CD4-positive, alpha-beta T cell treated with Interleukin-15 for 1 hour (primary cell): ENCODE measurements around the gene CROCC.
A peak's percentile ranks its signal among the peaks of the same experiment; 100 is the strongest.
"Not testable (repeated sequence)": the region's sequence is repeated elsewhere in the genome, so short reads cannot be mapped to it uniquely, and the experiment has no call there.

Experiments
- DNase-seq: peaks from one replicate; pipeline ENCODE4 v3.0.0-alpha.2; 2020

CROCC gene

DNA sequence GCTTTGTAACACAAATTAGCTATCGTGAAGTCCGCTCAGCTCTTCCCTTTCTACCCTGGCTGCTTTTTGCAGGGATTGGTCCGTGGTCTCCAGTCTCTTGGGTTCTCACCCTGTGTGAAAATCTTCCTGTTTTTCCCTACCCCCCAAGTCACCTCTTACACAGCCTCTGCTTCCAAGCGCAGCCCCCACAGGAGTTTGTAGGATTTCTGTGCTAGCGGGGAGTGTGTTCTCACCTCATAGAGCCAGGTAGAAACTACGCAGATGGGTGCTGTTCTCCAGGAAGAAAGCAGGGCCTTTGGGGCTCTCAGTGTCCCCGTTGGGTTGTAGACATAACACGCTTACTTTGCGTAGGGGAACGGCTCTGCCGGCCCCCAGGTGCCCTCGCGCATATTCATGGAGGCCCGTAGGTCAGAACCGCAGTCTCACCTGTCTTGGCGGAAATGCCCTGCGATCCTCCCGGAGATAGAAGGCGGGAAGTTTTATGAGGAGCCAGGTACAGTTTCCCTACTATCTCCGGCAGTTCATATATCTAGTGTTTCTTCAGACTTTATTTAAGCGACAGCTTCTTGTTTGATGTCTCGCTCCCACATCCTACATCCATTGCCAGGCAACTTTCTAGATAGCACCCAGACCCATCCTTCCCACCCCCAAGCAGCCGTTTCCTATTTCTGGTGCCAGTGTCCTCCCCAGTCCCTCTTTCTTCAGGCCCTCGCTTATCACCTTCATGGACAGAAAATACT lies 25.2 kb upstream of the CROCC start:
- DNase-seq, result peak; percentile 86

DNA sequence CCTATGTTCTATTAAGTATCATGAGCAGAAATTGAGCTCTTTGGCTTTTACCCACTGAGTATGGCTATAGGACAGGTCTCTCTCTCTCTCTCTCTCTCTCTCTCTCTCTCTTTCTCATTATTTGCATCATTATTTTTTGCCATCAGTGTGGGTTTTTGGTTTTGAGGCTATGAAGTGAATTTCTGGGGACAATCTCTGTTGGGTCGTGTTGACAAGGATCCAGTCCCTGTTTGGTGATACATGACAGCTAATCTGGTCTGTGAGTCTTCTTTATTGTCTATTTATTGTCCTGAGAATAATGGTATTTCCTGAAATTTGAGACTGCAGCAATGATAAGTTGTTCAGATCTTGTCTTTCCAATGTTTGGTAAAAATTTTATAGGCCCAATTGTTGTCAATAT lies 24.1 kb upstream of the CROCC start:
- DNase-seq, result not testable (repeated sequence)

DNA sequence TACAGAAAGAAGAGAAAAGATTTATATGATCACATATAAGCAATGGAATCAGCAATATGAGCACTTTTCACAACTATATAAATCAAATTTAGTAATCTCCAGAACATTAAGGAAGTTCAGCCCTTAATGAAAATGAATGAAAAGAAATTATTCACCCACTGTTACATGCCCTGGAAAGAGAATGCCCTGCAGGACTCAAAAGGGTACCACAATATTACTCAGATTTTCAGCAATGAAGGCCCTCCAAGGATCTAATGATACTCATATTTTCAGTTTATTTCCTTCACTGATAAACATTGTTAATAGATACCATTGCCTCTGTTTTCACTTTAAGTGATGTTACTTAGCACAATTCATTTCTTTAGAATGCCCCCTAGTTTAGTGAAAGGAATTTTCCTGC lies 23.4 kb upstream of the CROCC start:
- DNase-seq, result not testable (repeated sequence)

DNA sequence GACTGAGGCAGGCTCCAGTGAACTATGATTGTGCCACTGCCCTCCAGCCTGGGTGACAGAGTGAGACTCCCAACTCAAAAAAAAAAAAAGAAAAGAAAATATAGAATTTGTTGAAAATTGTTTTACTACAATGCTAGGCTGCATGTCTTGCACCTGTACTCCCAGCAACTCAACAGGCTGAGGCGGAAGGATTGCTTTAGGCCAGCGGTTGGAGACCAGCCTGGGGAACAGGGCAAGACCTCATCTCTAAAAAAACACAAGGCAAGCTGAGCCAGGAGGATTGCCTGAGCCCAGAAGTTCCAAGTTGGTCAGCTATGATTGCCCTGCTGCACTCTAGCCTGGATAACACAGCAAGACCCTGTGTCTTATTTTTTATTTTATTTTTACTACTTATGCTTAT lies 22.7 kb upstream of the CROCC start:
- DNase-seq, result not testable (repeated sequence)

DNA sequence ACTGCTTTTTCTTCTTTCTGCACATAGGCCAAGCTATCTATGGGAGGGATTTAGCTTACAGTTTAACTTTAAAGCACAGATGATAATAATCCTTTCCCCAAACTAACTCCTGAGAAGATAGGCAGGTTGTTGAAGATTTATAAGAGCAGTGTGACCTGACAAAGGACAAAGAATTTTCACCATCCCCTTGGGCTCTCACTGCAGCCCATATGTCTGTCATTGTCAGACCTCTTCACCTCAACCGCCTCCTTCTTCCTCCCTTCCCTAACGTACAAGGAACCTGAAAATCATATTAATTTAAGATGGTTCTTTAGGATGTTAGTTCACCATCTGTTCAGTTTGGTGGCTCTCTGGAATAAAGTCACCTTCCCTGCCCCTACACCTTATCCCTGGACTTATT lies 21.0 kb upstream of the CROCC start:
- DNase-seq, result no peak

DNA sequence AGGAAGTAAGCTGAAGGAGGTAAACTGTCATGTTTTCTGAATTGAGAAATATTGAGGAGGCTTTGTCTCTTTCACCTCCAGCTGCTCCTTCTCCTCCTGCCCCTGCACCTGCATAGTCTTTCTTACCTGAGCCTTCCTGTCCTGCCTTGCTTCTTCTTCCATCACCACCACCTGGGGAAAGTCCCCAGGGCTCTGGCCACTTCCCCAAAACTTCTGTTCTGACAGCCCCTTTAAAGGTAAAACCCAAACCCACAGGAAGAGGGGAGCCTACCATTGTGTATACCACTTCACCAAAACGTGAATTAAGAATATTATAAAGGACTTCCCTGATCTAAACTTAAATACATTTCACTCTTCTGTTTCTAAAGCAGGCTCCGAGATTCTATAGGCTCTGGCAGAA lies 20.4 kb upstream of the CROCC start:
- not testable (repeated sequence) for DNase-seq

DNA sequence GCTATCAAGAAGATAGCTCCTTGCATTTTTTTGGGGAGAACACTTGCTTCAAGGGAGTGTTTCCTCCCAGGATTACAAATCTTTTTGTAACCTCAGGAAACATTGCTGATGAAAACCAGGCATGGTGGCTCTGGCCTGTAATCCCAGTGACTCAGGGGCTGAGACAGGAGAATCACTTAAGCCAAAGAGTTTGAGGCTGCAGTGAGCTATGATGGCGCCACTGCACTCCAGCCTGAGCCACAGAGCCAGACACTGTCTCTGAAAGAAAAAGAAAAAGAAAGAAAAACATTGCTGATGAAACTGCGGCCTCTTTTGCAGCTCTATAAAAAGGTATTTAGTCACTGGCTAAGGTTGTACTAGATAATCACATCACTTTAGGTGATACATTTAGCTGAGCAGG lies 18.7 kb upstream of the CROCC start:
- no peak for DNase-seq

DNA sequence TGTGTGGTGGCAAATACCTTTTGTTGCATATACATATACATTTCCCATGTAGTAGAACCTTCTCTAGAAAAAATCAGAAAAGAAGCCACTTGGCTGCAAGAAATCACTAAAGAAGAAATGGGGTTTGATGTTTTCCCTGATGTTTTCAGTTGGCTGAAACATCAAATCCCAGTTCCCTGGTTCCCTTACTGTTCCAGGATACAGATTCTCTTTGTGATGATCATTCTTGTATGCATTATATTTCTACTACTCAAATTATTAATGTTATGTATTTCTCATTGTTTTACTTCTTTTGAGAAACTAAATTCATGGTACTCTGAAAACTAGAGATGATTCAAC lies 18.3 kb upstream of the CROCC start:
- no peak for DNase-seq

DNA sequence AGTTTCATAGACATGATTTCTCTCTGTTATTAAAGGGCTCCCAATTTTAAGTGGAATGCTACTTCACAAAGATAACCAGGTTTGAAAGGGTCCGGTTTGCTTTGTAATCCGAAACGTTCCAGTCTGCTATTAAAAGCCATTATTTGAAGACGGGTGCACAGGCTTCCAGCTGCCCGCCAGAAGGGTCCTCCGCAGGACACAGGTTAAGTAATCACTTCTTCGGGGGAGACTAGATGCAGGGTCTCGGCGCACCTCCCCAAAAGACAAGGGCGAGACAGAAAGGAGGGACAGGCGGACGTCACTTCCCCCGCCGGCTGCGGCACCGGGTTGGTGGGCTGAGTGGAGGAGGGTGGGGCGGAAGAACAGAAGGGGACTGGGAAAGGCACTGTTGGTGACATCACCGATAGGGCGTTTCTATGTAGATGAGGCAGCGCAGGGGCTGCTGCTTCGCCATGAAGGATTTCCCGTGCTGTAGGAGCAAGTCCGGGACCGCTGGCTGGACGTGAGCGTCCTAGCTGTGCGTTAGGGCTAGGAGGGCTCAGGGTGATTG lies 17.1 kb upstream of the CROCC start:
- peak; percentile 100 for DNase-seq

DNA sequence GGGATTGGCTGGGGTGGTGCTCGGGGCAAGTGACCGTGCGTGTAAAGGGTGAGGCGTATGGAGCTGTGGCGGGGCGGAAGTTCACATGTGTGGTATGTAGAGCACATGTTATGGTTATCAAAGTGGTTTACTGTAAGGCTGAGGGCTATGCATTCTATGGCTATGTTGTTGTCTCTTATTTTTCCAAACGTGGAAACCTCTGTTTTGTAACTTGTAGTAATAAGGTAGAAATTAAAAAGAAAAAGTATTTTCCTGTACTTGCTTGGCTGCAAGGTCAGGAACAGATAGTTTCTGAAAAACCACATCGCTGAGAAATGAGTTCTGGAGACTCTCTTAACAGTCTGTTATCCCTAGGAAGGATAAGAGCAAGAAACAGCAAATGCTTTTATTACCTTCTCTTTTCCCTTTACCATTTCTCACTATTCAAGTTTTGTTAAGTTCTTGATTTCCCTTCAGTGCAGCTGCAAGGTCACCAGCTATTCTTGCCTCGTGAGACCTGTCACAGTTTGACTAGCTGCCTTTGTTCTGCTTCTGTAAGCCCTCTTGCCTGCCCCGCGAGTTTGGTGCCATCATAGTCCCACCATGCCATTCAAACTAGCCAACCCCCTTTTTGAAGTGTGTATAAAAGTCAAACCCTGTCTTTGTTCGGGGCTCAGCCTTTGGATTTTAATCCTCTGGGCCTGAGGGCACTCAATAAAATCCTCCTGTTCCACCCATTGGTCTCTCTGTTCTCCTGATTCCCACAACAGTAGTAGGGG lies 16.4 kb upstream of the CROCC start:
- peak; percentile 58 for DNase-seq

DNA sequence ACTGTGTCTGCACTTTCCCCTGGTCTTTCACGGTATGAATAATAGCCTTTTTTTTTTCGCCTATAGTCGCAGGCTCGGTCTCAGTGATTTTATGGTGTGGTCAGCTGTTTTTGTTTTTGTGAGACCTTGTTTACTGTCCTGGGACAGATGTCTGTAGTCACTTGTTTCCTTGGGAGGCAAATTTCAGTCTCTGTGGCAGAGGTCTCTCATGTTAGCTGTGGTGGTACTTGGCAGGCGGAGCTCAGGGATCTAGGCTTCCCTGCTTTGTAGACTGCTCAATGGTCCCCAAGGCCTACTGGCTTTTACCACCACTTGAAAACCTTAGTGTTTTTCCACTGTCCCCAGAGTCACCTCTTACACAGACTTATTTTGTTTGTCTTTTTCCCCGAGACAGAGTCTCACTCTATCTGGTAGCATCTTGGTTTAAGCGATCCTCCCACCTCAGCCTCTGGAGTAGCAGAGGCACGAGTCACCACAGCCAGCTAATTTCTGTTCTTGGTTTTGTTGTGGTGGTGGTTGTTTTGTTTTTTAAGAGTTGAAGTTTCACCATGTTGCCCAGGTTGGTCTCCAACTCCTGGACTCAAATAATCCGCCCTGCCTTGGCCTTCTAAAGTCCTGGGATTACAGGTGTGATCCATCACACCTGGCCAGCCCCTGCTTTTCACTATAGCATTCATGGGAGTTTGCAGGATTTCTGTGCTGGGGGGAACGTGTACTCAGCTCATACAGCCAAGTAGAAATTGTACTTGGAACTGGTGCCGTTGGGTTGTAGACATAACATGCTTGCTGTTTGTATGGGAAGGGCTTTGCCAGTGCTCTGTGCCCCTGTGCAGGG lies 15.6 kb upstream of the CROCC start:
- DNase-seq, result no peak

DNA sequence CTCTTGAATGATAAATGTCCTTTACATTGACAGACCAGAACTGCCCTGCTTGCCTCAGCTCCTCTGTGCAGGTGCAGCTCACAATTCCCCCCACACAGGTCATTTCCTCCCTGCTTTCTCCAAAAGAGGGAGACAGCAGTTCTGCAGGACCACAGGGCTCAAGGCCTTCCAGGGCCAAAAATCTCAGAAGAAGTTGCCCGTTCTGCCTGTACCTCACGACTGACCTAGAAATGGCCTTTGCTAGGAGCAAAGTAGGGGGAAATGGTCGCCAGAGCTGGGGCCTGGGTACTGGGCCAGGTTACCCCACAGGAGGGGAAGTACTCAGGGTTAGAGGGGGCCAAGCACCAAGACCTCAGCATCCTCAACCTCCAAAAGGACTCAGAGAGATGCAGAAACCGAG lies 14.9 kb upstream of the CROCC start:
- no peak for DNase-seq

DNA sequence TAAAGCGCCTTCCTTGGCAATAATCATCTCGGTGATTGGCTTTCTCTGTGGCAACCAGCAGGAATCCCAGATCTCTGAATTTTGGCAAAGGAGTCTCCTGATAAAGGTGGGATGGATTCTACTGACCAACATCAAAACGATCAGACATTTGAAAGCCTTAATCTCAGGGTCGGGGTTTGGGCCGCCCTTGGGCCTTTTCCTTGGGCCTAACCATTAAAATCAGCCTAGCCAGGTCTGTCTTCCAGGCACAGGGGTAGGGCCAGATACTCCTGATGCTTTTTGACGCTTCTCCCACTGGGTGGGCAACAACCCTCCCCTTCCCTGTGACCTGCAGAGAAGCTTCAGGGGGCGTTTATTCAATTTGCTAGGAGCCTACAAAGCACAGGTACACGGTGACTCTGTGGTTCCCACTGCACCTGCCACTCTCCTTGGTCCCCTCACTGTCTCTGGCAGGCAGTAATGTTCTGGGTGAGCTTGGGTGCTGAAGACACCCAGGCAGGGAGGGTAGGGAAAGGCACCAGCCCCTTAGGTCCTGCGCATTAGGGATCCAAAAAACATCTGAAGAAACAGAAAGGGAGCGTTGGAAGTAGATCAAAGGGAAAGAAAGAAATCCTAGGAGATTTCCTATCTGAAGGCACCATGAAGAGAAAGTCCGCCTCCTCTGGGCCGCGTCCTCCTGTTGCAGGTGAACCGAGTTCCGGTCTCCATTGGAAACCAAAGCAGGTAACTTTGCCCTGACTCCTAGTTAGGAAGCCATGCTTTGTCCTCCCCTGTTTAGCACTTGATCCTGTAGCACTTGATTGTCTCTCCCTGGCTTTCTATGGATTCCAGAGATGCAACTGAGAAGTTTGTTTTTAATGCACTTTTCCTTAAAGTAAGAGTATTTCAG lies 13.6 kb upstream of the CROCC start:
- no peak for DNase-seq

DNA sequence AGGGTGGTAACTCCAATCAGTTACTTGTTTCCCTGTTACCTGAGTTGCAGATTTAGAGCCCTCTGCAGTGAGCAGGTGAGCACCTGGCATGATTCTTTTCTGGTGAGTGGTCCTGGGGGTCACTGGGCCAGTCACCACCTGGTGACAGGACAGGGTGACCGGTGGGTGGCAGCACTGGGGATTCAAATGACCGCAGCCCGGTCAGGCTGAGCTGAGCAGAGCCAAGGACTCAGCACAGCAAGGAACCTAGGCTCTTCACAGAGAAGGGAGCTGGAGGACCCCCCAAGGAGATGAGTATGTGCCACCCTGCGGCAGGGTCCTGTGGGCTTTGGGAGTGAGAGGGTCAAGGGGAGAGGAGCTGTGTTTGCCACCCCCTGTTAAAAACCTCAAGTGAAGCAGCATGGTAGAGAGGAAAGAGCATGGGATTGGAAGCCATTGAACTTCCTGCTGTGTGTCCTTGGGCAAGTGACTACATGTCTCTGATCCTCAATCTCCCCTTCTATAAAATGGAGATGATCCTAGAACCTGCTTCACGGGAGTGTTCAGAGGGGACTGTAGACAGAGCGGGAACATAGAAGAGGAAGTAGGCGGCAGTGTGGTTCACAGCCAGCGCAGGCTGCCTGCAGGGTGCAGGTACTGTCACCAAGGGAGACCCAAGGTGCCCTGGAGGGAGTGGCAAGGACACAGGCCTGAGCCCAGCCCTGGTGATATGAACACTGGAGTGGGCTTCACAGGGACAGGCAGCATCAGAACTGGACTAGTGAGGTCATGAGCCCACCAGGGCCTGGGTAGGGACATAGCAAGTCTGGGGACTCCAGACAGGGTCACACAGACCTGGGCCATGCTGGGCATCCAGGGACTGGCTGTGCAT lies 9.6 kb upstream of the CROCC start:
- peak; percentile 37 for DNase-seq

DNA sequence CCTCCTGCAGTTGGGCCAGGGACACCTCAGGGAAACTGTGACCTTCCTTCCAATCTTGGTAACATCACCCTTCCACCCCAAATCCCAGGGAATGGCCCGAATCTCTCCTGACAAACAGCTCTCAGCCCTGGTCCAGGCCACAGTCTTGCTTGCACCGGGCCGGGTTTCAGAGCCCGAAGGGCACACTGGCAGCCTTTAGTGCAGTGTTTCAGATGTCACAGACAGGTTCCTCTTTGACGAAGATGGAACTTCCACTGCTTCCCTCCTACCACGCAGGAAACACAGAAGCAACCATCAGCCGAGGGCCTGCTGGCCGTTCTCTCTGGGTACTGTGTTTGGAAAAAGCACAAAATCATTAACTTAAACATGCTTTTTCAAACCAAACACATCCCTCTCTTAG lies 9.0 kb upstream of the CROCC start:
- not testable (repeated sequence) for DNase-seq

DNA sequence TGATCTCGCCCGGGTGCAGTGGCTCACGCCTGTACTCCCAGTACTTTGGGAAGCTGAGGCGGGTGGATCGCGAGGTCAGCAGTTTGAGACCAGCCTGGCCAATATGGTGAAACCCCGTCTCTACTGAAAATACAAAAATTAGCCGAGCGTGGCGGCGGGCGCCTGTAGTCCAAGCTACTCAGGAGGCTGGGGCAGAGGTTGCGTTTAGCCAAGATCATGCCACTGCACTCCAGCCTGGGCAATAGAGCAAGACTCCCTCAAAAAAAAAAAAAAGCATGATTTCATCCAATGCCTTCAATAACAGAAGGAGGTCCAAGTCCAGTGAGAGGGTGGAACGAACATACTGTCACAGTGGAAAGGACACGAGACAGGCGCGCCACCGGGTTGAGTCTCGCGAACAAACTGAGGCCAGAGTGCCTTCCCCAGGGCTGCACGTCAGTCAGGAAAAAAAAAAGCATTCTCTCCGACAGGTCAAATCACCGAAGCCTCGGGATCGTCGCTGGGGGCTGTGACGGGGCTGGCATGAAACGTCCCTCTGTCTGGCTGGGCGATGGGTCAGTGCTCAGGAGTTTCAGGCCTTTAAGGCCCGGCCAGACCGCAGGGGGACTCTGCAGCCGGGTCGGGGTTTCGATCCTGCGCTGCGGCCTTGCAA lies 8.4 kb upstream of the CROCC start:
- no peak for DNase-seq

DNA sequence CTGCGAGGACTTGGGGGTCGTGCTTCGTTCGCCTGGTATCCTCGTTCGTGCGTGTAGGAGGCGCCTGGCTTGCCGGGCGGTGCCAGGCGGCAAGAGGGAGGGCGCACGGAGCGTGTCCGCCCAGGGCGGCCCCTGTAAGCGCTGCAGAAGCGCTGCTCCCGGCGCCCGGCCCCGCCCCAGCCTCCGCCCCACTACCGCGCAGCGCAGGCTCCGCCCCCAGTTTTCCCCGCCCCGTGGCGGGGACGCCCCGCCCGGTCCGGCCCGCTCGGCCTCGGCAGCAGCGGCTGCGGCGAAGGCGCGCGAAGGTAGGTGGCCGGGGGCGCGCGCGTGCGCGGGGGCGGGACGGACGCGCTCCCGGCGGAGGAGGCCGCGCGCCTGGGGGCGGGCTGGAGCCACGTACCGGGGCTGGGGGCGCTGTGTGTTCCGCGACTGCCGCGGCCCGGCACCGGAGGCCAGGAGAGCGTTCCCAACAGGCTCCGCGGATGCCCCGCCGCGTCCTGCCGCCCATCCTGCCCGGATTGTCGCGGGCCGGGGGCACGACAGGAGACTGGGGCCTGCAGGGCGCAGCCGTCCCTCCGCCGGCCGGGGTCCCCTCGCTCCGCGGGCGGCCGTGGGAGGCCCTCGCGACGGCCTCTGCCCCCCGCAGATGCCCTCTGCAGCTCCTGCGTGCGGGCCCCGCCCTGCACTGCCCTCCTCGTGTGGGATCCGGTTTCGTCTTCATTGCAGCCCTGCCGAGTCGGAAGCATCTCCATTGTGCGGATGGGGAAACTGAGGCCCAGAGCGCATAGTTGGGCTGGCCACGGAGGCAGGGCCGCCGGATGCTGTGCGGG lies 7.7 kb upstream of the CROCC start:
- peak; percentile 95 for DNase-seq

DNA sequence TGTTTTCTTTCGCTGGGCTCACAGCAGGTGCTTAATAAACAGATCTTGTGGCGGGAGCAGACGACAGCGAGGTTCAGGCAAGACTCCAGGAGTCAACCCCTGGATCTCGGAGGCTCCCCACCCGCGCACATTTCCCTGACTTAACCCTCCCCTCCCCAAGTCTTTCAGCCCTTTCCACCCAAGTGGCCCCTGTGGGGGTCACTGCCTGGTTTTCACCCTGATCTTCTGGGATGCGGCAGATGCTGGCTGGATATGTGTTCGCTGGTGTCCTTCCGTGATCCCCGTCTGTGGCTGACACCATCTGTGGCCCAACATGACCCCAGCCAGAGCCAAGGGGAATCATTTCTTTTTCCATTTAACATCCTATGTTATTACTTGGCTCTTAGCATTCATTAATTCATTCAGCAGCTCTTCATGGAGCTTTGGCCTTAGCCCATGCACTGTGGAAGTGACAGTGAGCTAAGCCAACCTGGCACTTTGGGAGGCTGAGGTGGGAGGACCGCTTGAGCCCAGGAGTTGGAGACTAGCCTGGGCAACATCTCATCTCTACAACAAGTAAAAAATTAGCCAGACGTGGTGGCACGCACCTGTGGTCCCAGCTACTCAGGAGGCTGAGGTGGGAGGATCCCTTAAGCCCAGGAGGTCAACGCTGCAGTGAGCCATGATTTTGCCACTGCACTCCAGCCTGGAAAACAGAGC lies 6.7 kb upstream of the CROCC start:
- DNase-seq, result not testable (repeated sequence)

DNA sequence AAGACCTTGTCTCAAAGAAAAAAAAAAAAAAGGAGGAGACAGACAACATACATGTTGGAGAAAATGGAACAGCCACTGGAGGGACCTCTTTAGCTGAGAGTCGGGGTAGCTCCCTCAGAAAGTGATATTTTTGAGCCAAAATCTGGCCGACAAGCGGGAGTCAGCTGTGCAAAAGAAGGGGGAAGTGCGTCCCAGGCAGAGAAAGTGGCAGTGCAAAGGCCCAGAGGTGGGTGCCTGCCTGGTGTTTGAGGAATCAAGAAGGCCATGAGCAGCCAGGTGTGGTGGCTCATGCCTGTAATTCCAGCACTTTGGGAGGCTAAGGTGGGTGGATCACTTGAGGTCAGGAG lies 6.1 kb upstream of the CROCC start:
- no peak for DNase-seq
